ENCODE results near the gene VCP. TPM values are rescaled to one million over a fixed set of nuclear protein-coding genes. Genes with fewer than 3 reads are reported as not detected.

The VCP gene
- total RNA-seq, 4 donors from 2014 or later: 265 to 354 (median 342) TPM

GRCh38 chr9:35073279-35073612, 821 bp upstream of the VCP start:
- Histone ChIP-seq H3K4me3 (peak overlapping the region in 2 of 4 donors; percentile 15 to 93), H3K9me3 (no peaks in the 10 kb centered on the region), H3K4me1 (peaks cover 27 to 32% of the 10 kb centered on the region in 2 donors), H3K27ac (peak overlapping the region; percentile 70 to 100 (median 94)), H3K36me3 (peaks cover 0 to under 1% of the 10 kb centered on the region in 2 donors), H3K27me3 (no peaks in the 10 kb centered on the region)
- TF ChIP-seq CTCF (IDR thresholded peaks at IDR 0.05 in 4 of 5, conservative IDR thresholded peaks at IDR 0.05 in 1 of 5) (no peak), POLR2A (IDR thresholded peaks at IDR 0.05) (no peak)
- intact Hi-C loops (cut with DNase I; ENCODE audit: low total_unique reads): loop anchor here (2.0 to 5.0 kb wide), 3 partner anchors 30 to 616 kb away; partner anchors contain the start of genes STOML2 and TPM2
- in situ Hi-C loops (cut with MboI; ENCODE audit: low sequenced_read_pairs in 4 of 4): no loop called here
- no peak for DNase-seq
- no peak for ATAC-seq

- peaks cover 0 to 14% of the 10 kb centered on the region in 2 donors for H3K36me3 ChIP-seq
- intact Hi-C loops (cut with DNase I; ENCODE audit: low total_unique reads) (loop anchor here (1.0 to 5.0 kb wide), 5 partner anchors 17 to 617 kb away; partner anchors contain the start of genes DNAJB5, STOML2 and TPM2), in situ Hi-C loops (cut with MboI; ENCODE audit: low sequenced_read_pairs in 4 of 4) (no loop called here)
- H3K4me1 ChIP-seq: peaks cover 29 to 38% of the 10 kb centered on the region in 2 donors
- no peaks in the 10 kb centered on the region for H3K27me3 ChIP-seq
- TF ChIP-seq CTCF (IDR thresholded peaks at IDR 0.05 in 4 of 5, conservative IDR thresholded peaks at IDR 0.05 in 1 of 5): peak; percentile 15 to 55 (median 39)
- TF ChIP-seq POLR2A (IDR thresholded peaks at IDR 0.05): peak; percentile 85 to 93
- H3K27ac ChIP-seq: peak overlapping the region; percentile 92 to 100 (median 98)
- H3K9me3 ChIP-seq: no peaks in the 10 kb centered on the region
- peak overlapping the region; percentile 91 to 100 (median 94) for H3K4me3 ChIP-seq
- peak; percentile 64 to 70 for ATAC-seq
- DNase-seq: peak; percentile 81 to 83
These were observed 488 bp downstream of the VCP start for GRCh38 chr9:35071814-35072460.

GRCh38 chr9:35070823-35071813, 1.3 kb downstream of the VCP start:
- Histone ChIP-seq H3K4me1 (peaks cover 29 to 38% of the 10 kb centered on the region in 2 donors), H3K27ac (peak overlapping the region; percentile 92 to 100 (median 98)), H3K4me3 (peak overlapping the region; percentile 91 to 100 (median 94)), H3K9me3 (no peaks in the 10 kb centered on the region), H3K27me3 (no peaks in the 10 kb centered on the region), H3K36me3 (peaks cover 3 to 22% of the 10 kb centered on the region in 2 donors)
- no peak for TF ChIP-seq POLR2A (IDR thresholded peaks at IDR 0.05)
- no peak for TF ChIP-seq CTCF (IDR thresholded peaks at IDR 0.05 in 4 of 5, conservative IDR thresholded peaks at IDR 0.05 in 1 of 5)
- in situ Hi-C loops (cut with MboI; ENCODE audit: low sequenced_read_pairs in 4 of 4) (no loop called here), intact Hi-C loops (cut with DNase I; ENCODE audit: low total_unique reads) (loop anchor here (2.0 to 5.0 kb wide), 2 partner anchors 16 to 531 kb away; no protein-coding TSS in a partner anchor)
- ATAC-seq (peak in 1 of 2 donors; percentile 39), DNase-seq (peak; percentile 58 to 74)

GRCh38 chr9:35069020-35069419, 3.4 kb downstream of the VCP start:
- DNase-seq: no peak
- intact Hi-C loops (cut with DNase I; ENCODE audit: low total_unique reads) (no loop called here), in situ Hi-C loops (cut with MboI; ENCODE audit: low sequenced_read_pairs in 4 of 4) (no loop called here)
- Histone ChIP-seq H3K9me3 (no peaks in the 10 kb centered on the region), H3K27ac (peak overlapping the region; percentile 12 to 99 (median 94)), H3K27me3 (no peaks in the 10 kb centered on the region), H3K4me3 (peak overlapping the region in 1 of 4 donors; percentile 93), H3K36me3 (peaks cover 4 to 43% of the 10 kb centered on the region in 2 donors), H3K4me1 (peaks cover 29 to 38% of the 10 kb centered on the region in 2 donors)
- TF ChIP-seq POLR2A (IDR thresholded peaks at IDR 0.05): no peak
- TF ChIP-seq CTCF (IDR thresholded peaks at IDR 0.05 in 4 of 5, conservative IDR thresholded peaks at IDR 0.05 in 1 of 5): no peak
- ATAC-seq: no peak

All from gastrocnemius medialis (tissue), 4 donors.